Upper lobe of left lung (tissue), 6 donors: Measurements from ENCODE around the gene ZNF576. TPM values are rescaled to one million over a fixed set of nuclear protein-coding genes. Genes with fewer than 3 reads are reported as not detected.
"Not testable (repeated sequence)": the region's sequence is repeated elsewhere in the genome, so short reads cannot be mapped to it uniquely, and the experiment has no call there.

Experiments
- ATAC-seq, 2 donors: fragments of 200-7000 bp; cut with Tn5 transposase; one replicate each; pipeline ENCODE4 v1.9.1; 2022; ENCODE audit warnings: mild to moderate bottlenecking in 2 of 2, moderate library complexity in 2 of 2; ENCODE audit not compliant: low FRiP score in 2 of 2
- DNase-seq, 2 donors: peaks; one replicate each; pipeline ENCODE4 v3.0.0-alpha.2; 2019 to 2020
- H3K27ac ChIP-seq, 4 donors: fragments of 200-600 bp; sonication (generic); one replicate each; pipeline ENCODE4 v1.5.1; 2016 to 2019
- H3K27me3 ChIP-seq, 4 donors: fragments of 200-600 bp; sonication (generic); one replicate each; pipeline ENCODE4 v1.5.1; 2017 to 2019
- H3K36me3 ChIP-seq, 4 donors: fragments of 200-600 bp; sonication (generic); one replicate each; pipeline ENCODE4 v1.5.1; 2016 to 2019
- H3K4me1 ChIP-seq, 4 donors: fragments of 200-600 bp; sonication (generic); one replicate each; pipeline ENCODE4 v1.5.1; 2018 to 2019
- H3K4me3 ChIP-seq, 4 donors: fragments of 200-600 bp; sonication (generic); one replicate each; pipeline ENCODE4 v1.5.1; 2017 to 2019; ENCODE audit warnings: mild to moderate bottlenecking in 2 of 4, moderate library complexity in 1 of 4
- H3K9me3 ChIP-seq, 4 donors: fragments of 200-600 bp; sonication (generic); one replicate each; pipeline ENCODE4 v1.5.1; 2018 to 2019
- CTCF ChIP-seq, 6 experiments: fragments of 450-650 bp in 4 of 6; fragments of 200-600 bp in 2 of 6; sonication (generic) in 2 of 6; IDR thresholded peaks; one replicate each; pipeline ENCODE4 v1.5.1; 2016 to 2019; ENCODE audit warnings: antibody characterized with exemption in 6 of 6
- EP300 ChIP-seq, 4 donors: sonication (generic); formaldehyde crosslinking; IDR thresholded peaks; one replicate each; pipeline ENCODE4 v1.5.1; 2017; ENCODE audit warnings: antibody characterized with exemption in 4 of 4, control low read depth in 2 of 4
- POLR2A ChIP-seq, 4 donors: fragments of 450-650 bp; IDR thresholded peaks; one replicate each; pipeline ENCODE4 v1.5.1; 2016 to 2017; ENCODE audit warnings: antibody characterized with exemption in 4 of 4, mild to moderate bottlenecking in 2 of 4
- POLR2AphosphoS5 ChIP-seq, 2 donors: sonication (generic); formaldehyde crosslinking; IDR thresholded peaks; one replicate each; pipeline ENCODE4 v1.5.1; 2017; ENCODE audit warnings: antibody characterized with exemption in 2 of 2
- whole genome bisulfite sequencing, 2 donors: methylation state at CpG; one replicate each; pipeline ENCODE4 v1.1.5; 2017 to 2018; 5-methylcytosine and 5-hydroxymethylcytosine counted together
- total RNA-seq, 6 donors: library from RNA; depleted of rRNA in 4 of 6; stranded (reverse); fragments of >200 nt in 4 of 6; gene quantifications; one replicate each; pipeline versions ENCODE4 v1.1.0 to v1.2.1, GENCODE V29; 2016 to 2021
- donor health status: DM: no; HTN: no; CAD: no; lungs with moderate emphysema.
- donor health status: DM: no; HTN: yes; CAD: no; lungs with severe emphysema.

Gene ZNF576
- total RNA-seq, 6 donors from 2014 or later: 3.1 to 15.6 (median 7.8) TPM

DNA sequence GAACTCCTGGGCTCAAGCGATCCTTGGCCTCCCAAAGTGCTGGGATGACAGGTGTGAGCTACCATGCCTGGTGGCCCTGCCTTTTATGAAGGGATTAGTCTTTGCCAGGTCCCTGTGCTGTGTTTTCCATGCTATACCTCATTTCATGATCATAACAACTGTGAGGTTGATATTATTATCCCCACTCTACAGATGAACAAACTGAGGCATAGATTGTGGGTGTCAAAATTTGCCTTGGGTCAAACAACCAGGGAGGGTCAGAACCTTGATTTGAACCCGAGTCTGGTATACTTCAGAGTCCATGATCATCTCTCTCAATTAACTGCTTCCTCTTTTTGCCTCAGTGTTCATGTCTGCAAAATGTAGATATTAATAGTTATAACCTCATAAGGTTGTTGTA, 13.9 kb upstream of the ZNF576 start:
- H3K36me3 ChIP-seq: peaks cover 0 to 12% (median 0%) of the 10 kb centered on the region in 4 donors
- DNase-seq (no peak), ATAC-seq (no peak)
- H3K4me1 ChIP-seq: peaks cover 0 to 13% (median 9%) of the 10 kb centered on the region in 4 donors
- TF ChIP-seq EP300 (IDR thresholded peaks at IDR 0.05) (no peak), CTCF (IDR thresholded peaks at IDR 0.05) (no peak), POLR2AphosphoS5 (IDR thresholded peaks at IDR 0.05) (no peak), POLR2A (IDR thresholded peaks at IDR 0.05) (no peak)
- no peaks in the 10 kb centered on the region for H3K27me3 ChIP-seq
- H3K4me3 ChIP-seq: no peak overlapping the region
- H3K27ac ChIP-seq: no peak overlapping the region
- WGBS, 2 donors: 95% methylated on average over 2 of the region's 2 CpGs
- H3K9me3 ChIP-seq: no peaks in the 10 kb centered on the region

DNA sequence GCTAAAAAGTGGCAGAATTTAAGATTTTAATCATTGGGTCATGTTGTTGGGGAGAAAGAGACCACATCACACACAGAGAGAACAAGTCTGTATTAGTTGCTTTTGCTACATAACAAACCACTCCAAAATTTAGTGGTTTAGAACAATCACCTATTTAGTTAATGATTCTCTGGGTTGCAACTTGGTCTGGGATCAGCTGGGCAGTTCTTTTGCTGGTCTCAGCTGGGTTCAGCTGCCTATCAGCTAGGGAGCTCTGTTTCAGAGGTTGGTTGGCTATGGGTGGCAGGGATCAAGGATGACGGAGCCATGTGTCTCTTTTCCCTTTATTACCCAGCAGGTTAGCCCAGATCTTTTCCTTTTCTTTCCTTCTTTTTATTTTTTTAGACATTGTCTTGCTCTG, 11.9 kb upstream of the ZNF576 start:
- no peaks in the 10 kb centered on the region for H3K27me3 ChIP-seq
- ATAC-seq (no peak), DNase-seq (no peak)
- peak overlapping the region in 1 of 4 donors; percentile 49 for H3K27ac ChIP-seq
- no peak overlapping the region for H3K4me3 ChIP-seq
- H3K4me1 ChIP-seq: peaks cover 0 to 13% (median 9%) of the 10 kb centered on the region in 4 donors
- no peaks in the 10 kb centered on the region for H3K9me3 ChIP-seq
- peaks cover 0 to 21% (median 1%) of the 10 kb centered on the region in 4 donors for H3K36me3 ChIP-seq
- no peak for TF ChIP-seq POLR2A (IDR thresholded peaks at IDR 0.05)
- no peak for TF ChIP-seq EP300 (IDR thresholded peaks at IDR 0.05)
- TF ChIP-seq POLR2AphosphoS5 (IDR thresholded peaks at IDR 0.05): no peak
- no peak for TF ChIP-seq CTCF (IDR thresholded peaks at IDR 0.05)
- WGBS, 2 donors: 92 to 100% methylated on average over 1 of the region's 1 CpG

DNA sequence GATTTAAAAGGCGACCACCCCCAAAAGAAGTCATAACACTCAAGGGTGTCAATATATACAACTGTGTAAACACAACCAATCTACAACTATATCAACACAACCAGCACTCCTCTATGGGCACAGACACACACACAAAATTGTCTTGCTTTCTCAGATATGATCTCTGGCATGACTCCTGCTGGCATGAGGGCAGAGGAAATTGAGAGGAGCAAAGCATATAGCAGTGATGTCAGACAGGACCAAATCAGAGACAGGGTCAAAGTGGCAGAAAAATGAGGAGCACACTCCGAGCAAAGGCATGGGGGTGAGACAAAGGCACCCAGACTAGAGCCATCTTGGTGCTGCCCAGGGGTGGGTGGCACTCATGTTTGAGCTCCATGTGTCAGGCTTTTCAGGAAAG, 10.0 kb upstream of the ZNF576 start:
- peaks cover 0 to 7% (median 3%) of the 10 kb centered on the region in 4 donors for H3K4me1 ChIP-seq
- WGBS, 2 donors: 53 to 73% methylated on average over 2 of the region's 2 CpGs
- no peak overlapping the region for H3K4me3 ChIP-seq
- H3K27ac ChIP-seq: no peak overlapping the region
- peaks cover 0 to 30% (median 9%) of the 10 kb centered on the region in 4 donors for H3K36me3 ChIP-seq
- H3K27me3 ChIP-seq: no peaks in the 10 kb centered on the region
- TF ChIP-seq POLR2AphosphoS5 (IDR thresholded peaks at IDR 0.05): no peak
- H3K9me3 ChIP-seq: no peaks in the 10 kb centered on the region
- no peak for DNase-seq
- ATAC-seq: no peak

GRCh38 chr19:43587029-43587428, 9.4 kb upstream of the ZNF576 start:
- not testable (repeated sequence) for H3K4me3 ChIP-seq, H3K4me1 ChIP-seq, ATAC-seq, H3K9me3 ChIP-seq, H3K27me3 ChIP-seq, DNase-seq, H3K27ac ChIP-seq
- 92 to 100% methylated on average over 2 to 3 of the region's 3 CpGs for WGBS, 2 donors
- peaks cover 3 to 37% (median 14%) of the 10 kb centered on the region in 4 donors for H3K36me3 ChIP-seq

DNA sequence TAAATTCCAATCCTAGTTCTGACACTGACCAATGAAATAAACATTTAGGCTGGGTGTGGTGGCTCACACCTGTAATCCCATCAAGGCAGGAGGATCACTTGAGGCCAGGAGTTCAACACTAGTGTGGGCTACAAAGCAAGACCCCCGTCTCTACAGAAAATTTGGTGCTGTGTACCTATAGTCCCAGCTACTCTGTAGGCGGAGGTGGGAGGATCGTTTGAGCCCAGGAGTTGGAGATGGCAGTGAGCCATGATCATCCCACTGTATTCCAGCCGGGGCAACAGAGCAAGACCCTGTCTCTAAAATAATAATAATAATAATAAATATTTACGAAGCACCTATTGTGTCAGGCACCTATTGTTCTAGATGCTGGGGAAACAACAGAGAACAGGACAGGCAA, 7.1 kb upstream of the ZNF576 start:
- DNase-seq: no peak
- Histone ChIP-seq H3K4me3 (no peak overlapping the region), H3K9me3 (no peaks in the 10 kb centered on the region), H3K4me1 (peaks cover 6 to 19% (median 9%) of the 10 kb centered on the region in 4 donors), H3K36me3 (peaks cover 14 to 57% (median 28%) of the 10 kb centered on the region in 4 donors), H3K27ac (no peak overlapping the region), H3K27me3 (no peaks in the 10 kb centered on the region)
- no peak for ATAC-seq
- TF ChIP-seq CTCF (IDR thresholded peaks at IDR 0.05) (no peak), POLR2AphosphoS5 (IDR thresholded peaks at IDR 0.05) (no peak), POLR2A (IDR thresholded peaks at IDR 0.05) (no peak), EP300 (IDR thresholded peaks at IDR 0.05) (no peak)
- 83% methylated on average over 5 of the region's 5 CpGs for WGBS, 2 donors

DNA sequence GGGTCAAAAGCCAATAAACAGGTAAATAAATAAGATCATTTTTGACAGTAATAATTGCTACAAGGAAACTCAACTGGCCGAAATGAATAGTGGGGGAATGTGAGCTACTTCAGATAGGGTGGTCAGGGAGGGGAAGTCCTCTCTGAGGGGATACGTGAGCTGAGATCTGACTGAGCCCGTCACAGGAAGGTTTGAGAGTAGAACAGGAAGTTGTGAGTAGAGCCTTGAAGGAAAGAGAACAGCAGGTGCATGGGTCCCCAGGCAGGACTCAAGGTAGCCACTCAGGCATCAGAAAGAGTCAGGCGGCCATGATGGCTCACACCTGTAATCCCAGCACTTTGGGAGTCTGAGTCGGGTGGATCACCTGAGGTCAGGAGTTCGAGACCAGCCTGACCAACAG, 6.7 kb upstream of the ZNF576 start:
- H3K36me3 ChIP-seq: peaks cover 14 to 57% (median 28%) of the 10 kb centered on the region in 4 donors
- peaks cover 10 to 19% (median 13%) of the 10 kb centered on the region in 4 donors for H3K4me1 ChIP-seq
- H3K4me3 ChIP-seq: no peak overlapping the region
- no peaks in the 10 kb centered on the region for H3K27me3 ChIP-seq
- DNase-seq (no peak), ATAC-seq (no peak)
- 72 to 73% methylated on average over 6 of the region's 6 CpGs for WGBS, 2 donors
- H3K27ac ChIP-seq: no peak overlapping the region
- H3K9me3 ChIP-seq: no peaks in the 10 kb centered on the region
- TF ChIP-seq EP300 (IDR thresholded peaks at IDR 0.05): no peak
- TF ChIP-seq CTCF (IDR thresholded peaks at IDR 0.05): no peak
- no peak for TF ChIP-seq POLR2A (IDR thresholded peaks at IDR 0.05)
- no peak for TF ChIP-seq POLR2AphosphoS5 (IDR thresholded peaks at IDR 0.05)
